DOHH2 (cell line): ENCODE results near the gene VKORC1.
"Not testable (repeated sequence)": the region's sequence is repeated elsewhere in the genome, so short reads cannot be mapped to it uniquely, and the experiment has no call there.

ENCODE experiments used
- EZH2phosphoT487 ChIP-seq: fragments of 200-600 bp; sonication (generic); IDR thresholded peaks from 2 replicates; pipeline ENCODE4 v1.6.1; 2017; ENCODE audit warnings: borderline replicate concordance, mild to moderate bottlenecking, antibody characterized with exemption, low read length, moderate library complexity, mixed read lengths
- TF ChIP-seq, protein P1 (sequence below): fragments of 200-600 bp; sonication (generic); IDR thresholded peaks from one replicate; pipeline ENCODE4 v1.5.1; 2014; ENCODE audit warnings: antibody characterized with exemption, mild to moderate bottlenecking, low read depth, low read length; ENCODE audit not compliant: poor library complexity, severe bottlenecking

DNA sequence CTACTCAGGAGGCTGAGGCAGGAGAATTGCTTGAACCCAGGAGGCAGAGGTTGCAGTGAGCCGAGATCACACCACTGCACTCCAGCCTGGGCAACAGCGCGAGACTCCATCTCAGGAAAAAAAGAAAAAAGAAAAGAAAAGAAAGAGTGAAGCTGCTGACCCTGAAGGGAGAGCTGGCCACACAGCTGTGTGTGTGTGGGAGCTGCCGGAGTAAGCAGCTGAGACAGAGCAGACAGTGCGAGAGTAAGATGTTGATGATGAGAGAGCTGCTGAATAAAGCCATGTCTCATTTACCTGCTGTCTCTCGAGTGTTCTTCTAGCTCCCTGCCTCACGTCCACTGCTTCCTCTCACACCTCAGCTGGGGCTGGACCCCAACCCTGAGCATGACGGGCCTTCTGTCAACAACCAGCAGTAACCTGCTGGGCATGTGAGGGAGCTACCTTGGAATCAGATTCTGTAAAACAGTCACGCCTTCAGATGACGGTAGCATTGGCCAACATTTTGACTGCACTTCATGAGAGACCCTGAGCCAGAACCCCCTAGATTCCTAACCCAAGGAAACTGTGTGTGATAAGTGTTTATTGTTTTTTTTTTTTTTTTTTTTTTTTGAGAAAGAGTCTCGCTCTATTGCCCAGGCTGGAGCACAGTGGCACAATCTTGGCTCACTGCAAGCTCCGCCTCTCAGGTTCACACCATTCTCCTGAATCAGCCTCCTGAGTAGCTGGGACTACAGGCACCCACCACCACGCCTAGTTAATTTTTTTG, 6.5 kb upstream of the VKORC1 start:
- TF ChIP-seq, protein P1, sequence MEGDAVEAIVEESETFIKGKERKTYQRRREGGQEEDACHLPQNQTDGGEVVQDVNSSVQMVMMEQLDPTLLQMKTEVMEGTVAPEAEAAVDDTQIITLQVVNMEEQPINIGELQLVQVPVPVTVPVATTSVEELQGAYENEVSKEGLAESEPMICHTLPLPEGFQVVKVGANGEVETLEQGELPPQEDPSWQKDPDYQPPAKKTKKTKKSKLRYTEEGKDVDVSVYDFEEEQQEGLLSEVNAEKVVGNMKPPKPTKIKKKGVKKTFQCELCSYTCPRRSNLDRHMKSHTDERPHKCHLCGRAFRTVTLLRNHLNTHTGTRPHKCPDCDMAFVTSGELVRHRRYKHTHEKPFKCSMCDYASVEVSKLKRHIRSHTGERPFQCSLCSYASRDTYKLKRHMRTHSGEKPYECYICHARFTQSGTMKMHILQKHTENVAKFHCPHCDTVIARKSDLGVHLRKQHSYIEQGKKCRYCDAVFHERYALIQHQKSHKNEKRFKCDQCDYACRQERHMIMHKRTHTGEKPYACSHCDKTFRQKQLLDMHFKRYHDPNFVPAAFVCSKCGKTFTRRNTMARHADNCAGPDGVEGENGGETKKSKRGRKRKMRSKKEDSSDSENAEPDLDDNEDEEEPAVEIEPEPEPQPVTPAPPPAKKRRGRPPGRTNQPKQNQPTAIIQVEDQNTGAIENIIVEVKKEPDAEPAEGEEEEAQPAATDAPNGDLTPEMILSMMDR, result not testable (repeated sequence)
- TF ChIP-seq EZH2phosphoT487, result not testable (repeated sequence)
